Caco-2 (cell line): ENCODE measurements around the gene KAT8. TPM values are rescaled to one million over a fixed set of nuclear protein-coding genes. Genes with fewer than 3 reads are reported as not detected.

Source experiments
- BruUV-seq: library from RNA; stranded (reverse); fragments of 400-500 nt; replicated peaks from 2 replicates; lab custom pipeline; 2021; lab: Mats Ljungman, UMichigan
- CTCF ChIA-PET: fragments of 300-600 bp; sonication (Branson Sonifier 250); formaldehyde crosslinking; loops from one replicate; lab custom pipeline; 2022; ENCODE audit warnings: antibody characterized with exemption; lab: Charles Lee
- POLR2A ChIA-PET: fragments of 300-600 bp; sonication (Branson Sonifier 250); formaldehyde crosslinking; loops from one replicate; lab custom pipeline; 2022; ENCODE audit warnings: antibody characterized with exemption; lab: Charles Lee
- DNase-seq, 2 experiments: peaks; one replicate each; pipeline versions ENCODE4 v3.0.0 to v3.0.0-alpha.2; 2020 to 2022
- H3K27me3 ChIP-seq: replicated peaks from 2 replicates; pipeline ENCODE4 v1.6.0; 2011; ENCODE audit warnings: low read length; ENCODE audit not compliant: control insufficient read depth, insufficient read depth
- H3K36me3 ChIP-seq: 2 replicates; pipeline ENCODE4 v1.5.1; 2011; ENCODE audit warnings: low read length; ENCODE audit not compliant: control insufficient read depth, insufficient read depth
- H3K4me1 ChIP-seq: fragments of 250-450 bp; sonication (Bioruptor Pico); 2 replicates; pipeline ENCODE4 v1.5.1; 2020; ENCODE audit warnings: mild to moderate bottlenecking
- H3K4me3 ChIP-seq: 2 replicates; pipeline ENCODE4 v1.5.1; 2011; ENCODE audit warnings: low read depth, mild to moderate bottlenecking, control low read depth, low read length
- H3K9me3 ChIP-seq: fragments of 250-450 bp; sonication (Bioruptor Pico); 2 replicates; pipeline ENCODE4 v1.5.1; 2020; ENCODE audit warnings: mild to moderate bottlenecking, moderate library complexity
- H3K27ac Mint-ChIP-seq: one replicate; pipeline ENCODE4 v1.8.0; 2022; ENCODE audit warnings: mixed read lengths; ENCODE audit not compliant: unreplicated experiment
- H3K27me3 Mint-ChIP-seq: one replicate; pipeline ENCODE4 v1.8.0; 2022; ENCODE audit warnings: mixed read lengths; ENCODE audit not compliant: insufficient read depth, unreplicated experiment
- H3K36me3 Mint-ChIP-seq: one replicate; pipeline ENCODE4 v1.8.0; 2022; ENCODE audit warnings: mild to moderate bottlenecking, mixed read lengths; ENCODE audit not compliant: insufficient read depth, unreplicated experiment
- H3K4me1 Mint-ChIP-seq: one replicate; pipeline ENCODE4 v1.8.0; 2022; ENCODE audit warnings: low read depth, mixed read lengths; ENCODE audit not compliant: unreplicated experiment
- H3K4me3 Mint-ChIP-seq: one replicate; pipeline ENCODE4 v1.8.0; 2022; ENCODE audit warnings: mild to moderate bottlenecking, moderate library complexity, mixed read lengths; ENCODE audit not compliant: unreplicated experiment
- H3K9me3 Mint-ChIP-seq: one replicate; pipeline ENCODE4 v1.8.0; 2022; ENCODE audit warnings: mixed read lengths; ENCODE audit not compliant: unreplicated experiment
- CTCF ChIP-seq, 2 experiments: fragments of 200-600 bp in 1 of 2; IDR thresholded peaks; 1 replicate in 1 of 2; 2 replicates in 1 of 2; pipeline versions ENCODE4 v1.5.1 to v1.8.0; 2011 to 2022; ENCODE audit warnings: antibody characterized with exemption in 1 of 2, control low read depth in 1 of 2, inconsistent platforms in 1 of 2, low read depth in 1 of 2, low read length in 1 of 2, mild to moderate bottlenecking in 1 of 2, moderate library complexity in 1 of 2; ENCODE audit not compliant: insufficient read depth in 1 of 2, severe bottlenecking in 1 of 2, unreplicated experiment in 1 of 2
- intact Hi-C: fragments of 100-400 bp; cut with micrococcal nuclease; formaldehyde crosslinking; loops from one replicate; pipeline ENCODE4 v1.10.0; 2022; ENCODE audit not compliant: unreplicated experiment
- total RNA-seq: library from RNA; stranded (reverse); gene quantifications from 2 replicates; pipeline ENCODE4 v1.2.3, GENCODE V29; 2022

KAT8 gene
- total RNA-seq, 1 experiment from 2014 or later: 46.2 TPM

GRCh38 chr16:31079342-31079944, 38.0 kb upstream of the KAT8 start:
- intact Hi-C loops: no loop called here
- no peak for TF ChIP-seq CTCF (IDR thresholded peaks at IDR 0.05; ENCODE audit: insufficient read depth in 1 of 2, low read depth in 1 of 2, low read length in 1 of 2, severe bottlenecking in 1 of 2, unreplicated experiment in 1 of 2)
- H3K9me3 Mint-ChIP-seq: no peaks in the 10 kb centered on the region
- ChIA-PET CTCF (no interaction called here), POLR2A (no interaction called here)
- H3K36me3 ChIP-seq: peaks cover 3% of the 10 kb centered on the region
- no TSS peak for BruUV-seq
- H3K4me3 Mint-ChIP-seq: no peak overlapping the region
- no peak for DNase-seq
- no peaks in the 10 kb centered on the region for H3K4me1 ChIP-seq
- peaks cover 27% of the 10 kb centered on the region for H3K36me3 Mint-ChIP-seq
- no peaks in the 10 kb centered on the region for H3K27me3 Mint-ChIP-seq
- no peak overlapping the region for H3K4me3 ChIP-seq
- peaks cover 7% of the 10 kb centered on the region for H3K4me1 Mint-ChIP-seq
- H3K27me3 ChIP-seq: no peaks in the 10 kb centered on the region
- no peaks in the 10 kb centered on the region for H3K9me3 ChIP-seq
- H3K27ac Mint-ChIP-seq: no peak overlapping the region

- Mint-ChIP-seq H3K4me1 (peaks cover 2% of the 10 kb centered on the region), H3K9me3 (no peaks in the 10 kb centered on the region), H3K36me3 (peaks cover 32% of the 10 kb centered on the region), H3K27ac (no peak overlapping the region), H3K4me3 (no peak overlapping the region), H3K27me3 (no peaks in the 10 kb centered on the region)
- Histone ChIP-seq H3K4me1 (no peaks in the 10 kb centered on the region), H3K9me3 (no peaks in the 10 kb centered on the region), H3K36me3 (peaks cover 3% of the 10 kb centered on the region), H3K27me3 (no peaks in the 10 kb centered on the region), H3K4me3 (no peak overlapping the region)
- intact Hi-C loops: no loop called here
- CTCF ChIA-PET: no interaction called here
- POLR2A ChIA-PET: no interaction called here
- BruUV-seq: no TSS peak
- no peak for TF ChIP-seq CTCF (IDR thresholded peaks at IDR 0.05; ENCODE audit: insufficient read depth in 1 of 2, low read depth in 1 of 2, low read length in 1 of 2, severe bottlenecking in 1 of 2, unreplicated experiment in 1 of 2)
- DNase-seq: no peak
These were observed 37.3 kb upstream of the KAT8 start for GRCh38 chr16:31080035-31080629.

DNA sequence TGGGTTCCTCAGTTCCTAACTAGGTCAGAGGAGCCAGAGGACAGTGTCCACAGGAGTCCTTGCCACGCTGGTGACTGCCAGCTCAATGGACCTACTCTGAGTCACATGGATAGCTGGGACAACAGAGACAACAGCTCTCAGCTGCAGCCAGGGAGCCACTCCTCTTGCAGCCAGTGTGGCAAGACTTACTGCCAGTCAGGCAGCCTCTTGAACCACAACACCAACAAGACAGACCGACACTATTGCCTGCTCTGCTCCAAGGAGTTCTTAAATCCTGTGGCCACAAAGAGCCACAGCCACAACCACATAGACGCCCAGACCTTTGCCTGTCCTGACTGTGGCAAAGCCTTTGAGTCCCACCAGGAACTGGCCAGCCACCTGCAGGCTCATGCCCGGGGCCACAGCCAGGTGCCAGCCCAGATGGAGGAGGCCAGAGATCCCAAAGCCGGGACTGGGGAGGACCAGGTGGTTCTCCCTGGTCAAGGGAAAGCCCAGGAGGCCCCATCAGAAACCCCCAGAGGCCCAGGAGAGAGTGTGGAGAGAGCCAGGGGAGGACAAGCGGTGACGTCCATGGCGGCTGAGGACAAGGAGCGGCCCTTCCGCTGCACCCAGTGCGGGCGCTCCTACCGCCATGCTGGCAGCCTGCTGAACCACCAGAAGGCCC, 36.6 kb upstream of the KAT8 start:
- Histone ChIP-seq H3K9me3 (no peaks in the 10 kb centered on the region), H3K4me3 (no peak overlapping the region), H3K36me3 (peaks cover 3% of the 10 kb centered on the region), H3K4me1 (no peaks in the 10 kb centered on the region), H3K27me3 (no peaks in the 10 kb centered on the region)
- intact Hi-C loops: no loop called here
- BruUV-seq: no TSS peak
- no peak for TF ChIP-seq CTCF (IDR thresholded peaks at IDR 0.05; ENCODE audit: insufficient read depth in 1 of 2, low read depth in 1 of 2, low read length in 1 of 2, severe bottlenecking in 1 of 2, unreplicated experiment in 1 of 2)
- no peak for DNase-seq
- H3K27ac Mint-ChIP-seq: no peak overlapping the region
- CTCF ChIA-PET: no interaction called here
- no peaks in the 10 kb centered on the region for H3K9me3 Mint-ChIP-seq
- H3K36me3 Mint-ChIP-seq: peaks cover 32% of the 10 kb centered on the region
- no peak overlapping the region for H3K4me3 Mint-ChIP-seq
- no peaks in the 10 kb centered on the region for H3K27me3 Mint-ChIP-seq
- no peaks in the 10 kb centered on the region for H3K4me1 Mint-ChIP-seq
- POLR2A ChIA-PET: no interaction called here
